ENCODE measurements around the gene GRAMD2A.

Gene GRAMD2A

GRCh38 chr15:72216079-72216478, 18.5 kb upstream of the GRAMD2A start:
- DNase-seq: no peak

- no peak for DNase-seq
These were observed 10.0 kb upstream of the GRAMD2A start for GRCh38 chr15:72207558-72208085.

- no peak for DNase-seq
These were observed 9.1 kb upstream of the GRAMD2A start for GRCh38 chr15:72206677-72207000.

GRCh38 chr15:72205896-72206676, 8.5 kb upstream of the GRAMD2A start:
- no peak for DNase-seq

- no peak for DNase-seq
These were observed 7.7 kb upstream of the GRAMD2A start for GRCh38 chr15:72205273-72205672.

GRCh38 chr15:72203507-72203837, 5.9 kb upstream of the GRAMD2A start:
- DNase-seq: no peak

- DNase-seq: no peak
These were observed 5.4 kb upstream of the GRAMD2A start for GRCh38 chr15:72202801-72203506.

- no peak for DNase-seq
These were observed 4.7 kb upstream of the GRAMD2A start for GRCh38 chr15:72202302-72202701.

- no peak for DNase-seq
These were observed 3.9 kb upstream of the GRAMD2A start for GRCh38 chr15:72201391-72201921.

- DNase-seq: no peak
These were observed 3.0 kb upstream of the GRAMD2A start for GRCh38 chr15:72200395-72201237.

GRCh38 chr15:72199721-72200212, 2.2 kb upstream of the GRAMD2A start:
- no peak for DNase-seq

GRCh38 chr15:72199205-72199515, 1.6 kb upstream of the GRAMD2A start:
- no peak for DNase-seq

GRCh38 chr15:72198356-72199204, 993 bp upstream of the GRAMD2A start:
- DNase-seq: no peak

GRCh38 chr15:72197041-72197459, 537 bp downstream of the GRAMD2A start:
- DNase-seq: no peak

- no peak for DNase-seq
These were observed 1.1 kb downstream of the GRAMD2A start for GRCh38 chr15:72196409-72197040.

GRCh38 chr15:72195101-72195511, 2.5 kb downstream of the GRAMD2A start:
- DNase-seq: no peak

GRCh38 chr15:72193836-72194396, 3.7 kb downstream of the GRAMD2A start:
- DNase-seq: no peak

GRCh38 chr15:72192416-72192815, 5.2 kb downstream of the GRAMD2A start:
- DNase-seq: no peak

GRCh38 chr15:72189250-72189902, 8.2 kb downstream of the GRAMD2A start:
- DNase-seq: no peak

GRCh38 chr15:72184165-72184811, 13.3 kb downstream of the GRAMD2A start:
- no peak for DNase-seq

All from GOT3 (cell line).